WTC11 (cell line): ENCODE measurements around the gene FZD2. TPM values are rescaled to one million over a fixed set of nuclear protein-coding genes. Genes with fewer than 3 reads are reported as not detected.
A peak's percentile ranks its signal among the peaks of the same experiment; 100 is the strongest.
"Not testable (repeated sequence)": the region's sequence is repeated elsewhere in the genome, so short reads cannot be mapped to it uniquely, and the experiment has no call there.

Experiments used
- ATAC-seq: fragments of 200-7000 bp; cut with Tn5 transposase; 2 replicates; pipeline ENCODE4 v1.10.0; 2021; ENCODE audit warnings: mild to moderate bottlenecking, moderate library complexity
- Bru-seq: library from RNA; stranded (reverse); fragments of 400-500 nt; gene quantifications from one replicate; lab custom pipeline; 2021; lab: Mats Ljungman, UMichigan
- CTCF ChIA-PET: fragments of 300-600 bp; sonication (Branson Sonifier 250); formaldehyde crosslinking; loops from one replicate; lab custom pipeline; 2021; ENCODE audit warnings: antibody characterized with exemption; lab: Charles Lee
- POLR2A ChIA-PET: fragments of 350-600 bp; sonication (Branson Sonifier 250); formaldehyde crosslinking; loops from one replicate; lab custom pipeline; 2021; ENCODE audit warnings: antibody characterized with exemption; lab: Charles Lee
- DNase-seq: peaks from one replicate; pipeline ENCODE4 v3.0.0; 2021; ENCODE audit warnings: low spot score
- H3K27ac Mint-ChIP-seq: 2 replicates; pipeline ENCODE4 v1.8.0; 2021; ENCODE audit warnings: mixed read lengths
- H3K27me3 Mint-ChIP-seq: 2 replicates; pipeline ENCODE4 v1.8.0; 2021; ENCODE audit warnings: low read depth, mild to moderate bottlenecking, moderate library complexity, mixed read lengths
- H3K36me3 Mint-ChIP-seq: 2 replicates; pipeline ENCODE4 v1.8.0; 2021; ENCODE audit warnings: mixed read lengths
- H3K4me1 Mint-ChIP-seq: 2 replicates; pipeline ENCODE4 v1.8.0; 2022; ENCODE audit warnings: mixed read lengths
- H3K4me3 Mint-ChIP-seq: 2 replicates; pipeline ENCODE4 v1.8.0; 2021; ENCODE audit warnings: mild to moderate bottlenecking, moderate library complexity, mixed read lengths
- H3K9me3 Mint-ChIP-seq: 2 replicates; pipeline ENCODE4 v1.8.0; 2021; ENCODE audit warnings: mixed read lengths
- AR ChIP-seq: fragments of 250-450 bp; sonication (Bioruptor Pico); IDR thresholded peaks from 2 replicates; pipeline ENCODE4 v1.9.0; 2021; ENCODE audit warnings: mild to moderate bottlenecking
- ELF4 ChIP-seq: sonication (generic); formaldehyde crosslinking; IDR thresholded peaks from 2 replicates; pipeline ENCODE4 v1.8.1; 2022; ENCODE audit warnings: low read depth, mild to moderate bottlenecking, moderate library complexity, missing genetic modification reagents
- ETV6 ChIP-seq: sonication (generic); formaldehyde crosslinking; IDR thresholded peaks from 2 replicates; pipeline ENCODE4 v1.8.1; 2022; ENCODE audit warnings: mild to moderate bottlenecking, missing genetic modification reagents
- GTF2I ChIP-seq: fragments of 250-450 bp; sonication (Bioruptor Pico); conservative IDR thresholded peaks from 2 replicates; pipeline ENCODE4 v1.4.0; 2021; ENCODE audit warnings: mild to moderate bottlenecking
- IRF1 ChIP-seq: sonication (generic); formaldehyde crosslinking; IDR thresholded peaks from 2 replicates; pipeline ENCODE4 v1.8.0; 2023; ENCODE audit warnings: missing genetic modification reagents
- MAX ChIP-seq: sonication (generic); formaldehyde crosslinking; IDR thresholded peaks from 2 replicates; pipeline ENCODE4 v1.8.0; 2022; ENCODE audit warnings: mild to moderate bottlenecking, missing genetic modification reagents
- MYBL2 ChIP-seq: sonication (generic); formaldehyde crosslinking; IDR thresholded peaks from 2 replicates; pipeline ENCODE4 v1.8.1; 2023; ENCODE audit warnings: mild to moderate bottlenecking, moderate library complexity, missing genetic modification reagents
- NFE2L1 ChIP-seq: sonication (generic); formaldehyde crosslinking; IDR thresholded peaks from 2 replicates; pipeline ENCODE4 v1.8.1; 2023; ENCODE audit warnings: missing genetic modification reagents
- NFYB ChIP-seq: sonication (generic); formaldehyde crosslinking; conservative IDR thresholded peaks from 2 replicates; pipeline ENCODE4 v1.8.0; 2022; ENCODE audit warnings: low read depth, missing genetic modification reagents
- PREB ChIP-seq: sonication (generic); formaldehyde crosslinking; IDR thresholded peaks from 2 replicates; pipeline ENCODE4 v1.8.1; 2022; ENCODE audit warnings: mild to moderate bottlenecking, missing genetic modification reagents, moderate library complexity, borderline replicate concordance
- PRRX2 ChIP-seq: fragments of 250-450 bp; sonication (Bioruptor Pico); IDR thresholded peaks from 2 replicates; pipeline ENCODE4 v1.8.0; 2021; ENCODE audit warnings: mild to moderate bottlenecking
- SMAD4 ChIP-seq: sonication (generic); formaldehyde crosslinking; IDR thresholded peaks from 2 replicates; pipeline ENCODE4 v1.8.0; 2022; ENCODE audit warnings: mild to moderate bottlenecking, missing genetic modification reagents
- SP1 ChIP-seq: sonication (generic); formaldehyde crosslinking; conservative IDR thresholded peaks from 2 replicates; pipeline ENCODE4 v1.8.1; 2022; ENCODE audit warnings: missing genetic modification reagents
- TEAD1 ChIP-seq: sonication (generic); formaldehyde crosslinking; IDR thresholded peaks from 2 replicates; pipeline ENCODE4 v1.8.0; 2022; ENCODE audit warnings: mild to moderate bottlenecking, missing genetic modification reagents
- ZNF232 ChIP-seq: sonication (generic); formaldehyde crosslinking; IDR thresholded peaks from 2 replicates; pipeline ENCODE4 v1.8.0; 2022; ENCODE audit warnings: mild to moderate bottlenecking, missing genetic modification reagents
- ZNF263 ChIP-seq: sonication (generic); formaldehyde crosslinking; IDR thresholded peaks from 2 replicates; pipeline ENCODE4 v1.8.1; 2022; ENCODE audit warnings: low read depth, mild to moderate bottlenecking, moderate library complexity, missing genetic modification reagents
- ZNF423 ChIP-seq: fragments of 250-450 bp; sonication (Bioruptor Pico); IDR thresholded peaks from 2 replicates; pipeline ENCODE4 v2.1.2; 2022; ENCODE audit warnings: mild to moderate bottlenecking, moderate library complexity
- long read RNA-seq, 3 experiments: library from RNA in 1 of 3; library from capped mRNA in 1 of 3; library from polyadenylated mRNA in 1 of 3; unstranded in 2 of 3; stranded (forward) in 1 of 3; transcript quantifications; one replicate each; pipeline ENCODE4 v2.0.0, GENCODE V29; 2021
- total RNA-seq: library from RNA; stranded (reverse); gene quantifications from 3 replicates; pipeline ENCODE4 v1.2.3, GENCODE V29; 2021
- TF ChIP-seq, protein P1 (sequence below): sonication (generic); formaldehyde crosslinking; conservative IDR thresholded peaks from 2 replicates; pipeline ENCODE4 v1.8.1; 2023; ENCODE audit warnings: mild to moderate bottlenecking, low read depth, missing genetic modification reagents, moderate library complexity

FZD2 gene
- total RNA-seq (37.6 to 42.8 TPM (median 38.5 TPM) in 3 replicates), Bru-seq, nascent RNA (percentile 65 among the genes with signal in this experiment)
- long read RNA-seq, experiment 1, transcript FZD2-201 (1 exons, 2,112 nt), result major isoform, 130 of 131 reads
- long read RNA-seq, experiment 1, partial matches to known transcripts, result 0 of 131 reads
- long read RNA-seq, experiment 1, other reads (novel, unspliced or antisense), result 1 of 131 reads
- long read RNA-seq, experiment 2, transcript FZD2-201 (1 exons, 2,112 nt), result major isoform, 61 of 61 reads
- long read RNA-seq, experiment 2, partial matches to known transcripts, result 0 of 61 reads
- long read RNA-seq, experiment 2, other reads (novel, unspliced or antisense), result 0 of 61 reads
- long read RNA-seq, experiment 3, result 0 reads

- Mint-ChIP-seq H3K4me1 (peaks cover 54% of the 10 kb centered on the region), H3K4me3 (peak within 1 kb of the TSS; percentile 94)
- POLR2A ChIA-PET, result interaction anchor here (0.5 to 5.1 kb wide), 12 partner anchors 9 to 596 kb away, joined by 3 to 79 read pairs (median 12); no protein-coding TSS in a partner anchor
These were observed at the start of gene FZD2 for GRCh38 chr17:44556832-44557606. Gene FZD2, plus strand, starts transcription at chr17:44557484. Its CDS starts 205 bp downstream, at chr17:44557689.

DNA sequence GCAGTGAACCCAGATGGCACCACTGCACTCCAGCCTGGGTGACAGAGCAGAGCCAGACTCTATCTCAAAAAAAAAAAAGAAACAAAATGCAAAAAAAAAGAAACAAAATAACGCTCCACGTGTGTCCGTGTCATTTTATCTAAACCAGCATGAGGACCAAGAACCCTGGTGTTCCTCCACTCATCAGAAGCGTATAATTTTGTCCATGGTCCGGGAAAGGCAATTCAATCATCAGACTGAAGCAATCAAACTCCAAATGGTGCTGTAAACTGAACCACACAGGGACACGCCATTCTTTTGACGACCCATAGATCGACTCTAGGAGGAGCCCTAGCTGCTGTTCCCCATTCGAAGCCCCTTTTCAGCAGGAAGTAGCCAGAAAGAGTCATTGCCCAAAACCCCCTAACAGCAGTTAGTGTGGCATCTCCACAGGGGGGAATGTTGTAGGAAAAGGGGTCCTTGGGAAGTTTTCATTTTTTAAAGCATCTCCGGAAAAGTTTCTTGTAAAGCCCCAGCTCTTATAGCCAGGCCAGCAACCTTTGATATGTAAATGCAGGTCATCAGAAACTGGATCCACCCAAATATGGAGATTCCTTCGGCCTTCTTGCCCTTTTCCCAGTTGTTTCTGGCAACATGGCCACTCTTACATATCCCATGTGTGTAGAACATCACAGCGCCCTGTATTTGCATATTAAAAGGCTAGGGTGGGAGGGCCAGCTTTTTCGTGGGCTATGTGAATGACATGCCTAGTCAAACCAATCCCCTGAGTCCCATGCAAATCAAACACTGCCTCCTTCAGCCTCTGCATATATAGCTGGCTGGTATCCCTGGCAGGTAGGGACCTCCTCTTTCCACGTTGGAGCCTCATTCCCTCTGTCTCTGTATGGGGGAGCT lies 45.8 kb upstream of the FZD2 start:
- not testable (repeated sequence) for H3K9me3 Mint-ChIP-seq, H3K36me3 Mint-ChIP-seq, H3K27me3 Mint-ChIP-seq
- peak overlapping the region; percentile 56 for H3K4me3 Mint-ChIP-seq
- CTCF ChIA-PET, result interaction anchor here (0.6 to 3.2 kb wide), 24 partner anchors 8 to 400 kb away, joined by 3 to 52 read pairs (median 4); partner anchors contain the start of genes FAM171A2, FZD2 and GPATCH8
- DNase-seq, result peak; percentile 73
- POLR2A ChIA-PET, result interaction anchor here (0.6 to 1.4 kb wide), 7 partner anchors 16 to 683 kb away, joined by 3 to 13 read pairs (median 4); partner anchors contain the start of gene FZD2
- H3K27ac Mint-ChIP-seq, result peak overlapping the region; percentile 99
- TF ChIP-seq MAX (CRISPR knock-in tag) (peak; percentile 38; the same call in 1 of the 2 replicates), SP1 (CRISPR knock-in tag) (peak; percentile 35; the same call in 1 of the 2 replicates)
- ATAC-seq, result peak; percentile 93
- H3K4me1 Mint-ChIP-seq, result peaks cover 18% of the 10 kb centered on the region

More at GRCh38 chr17:44556832-44557606, at the start of gene FZD2:
- CTCF ChIA-PET, result interaction anchor here (0.5 to 5.7 kb wide), 17 partner anchors 9 to 249 kb away, joined by 3 to 65 read pairs (median 5); partner anchors contain the start of genes FAM171A2, MEIOC and RUNDC3A
- TF ChIP-seq MYBL2 (CRISPR knock-in tag) (0 out of 2 replicates have a peak, but pooled peaks have one; percentile 60), SP1 (CRISPR knock-in tag) (peak; percentile 79), GTF2I (peak; percentile 97), ZNF232 (peak; percentile 14; the same call in 1 of the 2 replicates), NFYB (CRISPR knock-in tag) (peak; percentile 65), AR (CRISPR knock-in tag) (no peak), ELF4 (no peak)
- TF ChIP-seq, all 79 proteins: peak for 5
- Mint-ChIP-seq H3K27ac (peak within 1 kb of the TSS; percentile 100), H3K9me3 (0 out of 2 replicates have a peak, but pooled peaks cover 3% of the 10 kb centered on the region), H3K36me3 (peaks cover 7% of the 10 kb centered on the region), H3K27me3 (peaks cover 49% of the 10 kb centered on the region)
- ATAC-seq (peak; percentile 77), DNase-seq (peak; percentile 91)

DNA sequence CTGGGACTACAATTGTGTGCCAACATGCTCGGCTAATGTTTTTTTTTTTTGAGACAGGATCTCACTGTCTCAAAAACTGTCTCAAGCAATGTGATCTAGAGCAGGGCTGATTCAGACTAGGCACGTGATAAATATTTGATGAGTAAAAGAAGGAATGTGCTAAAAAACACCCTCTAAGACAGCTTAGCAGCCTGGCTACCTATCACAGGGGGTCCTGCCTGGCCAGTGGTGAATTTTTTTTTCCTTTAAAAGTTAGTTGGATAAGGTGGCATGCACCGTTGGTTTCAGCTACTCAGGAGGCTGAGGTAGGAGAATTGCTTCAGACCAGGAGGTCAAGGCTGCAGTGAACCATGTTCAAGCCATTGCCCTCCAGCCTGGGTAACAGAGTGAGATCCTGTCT lies 39.3 kb upstream of the FZD2 start:
- CTCF ChIA-PET, result interaction anchor here (1.0 kb wide), 1 partner anchor 16 kb away, joined by 3 read pairs; no protein-coding TSS in a partner anchor
- H3K9me3 Mint-ChIP-seq, result no peaks in the 10 kb centered on the region
- H3K4me1 Mint-ChIP-seq, result no peaks in the 10 kb centered on the region
- no peak overlapping the region for H3K27ac Mint-ChIP-seq
- POLR2A ChIA-PET, result no interaction called here
- H3K4me3 Mint-ChIP-seq, result no peak overlapping the region
- no peaks in the 10 kb centered on the region; the same call in 1 of the 2 replicates for H3K27me3 Mint-ChIP-seq
- no peak for ATAC-seq
- no peaks in the 10 kb centered on the region for H3K36me3 Mint-ChIP-seq
- no peak for DNase-seq
- TF ChIP-seq ZNF263 (no peak), PREB (CRISPR knock-in tag) (no peak), ETV6 (CRISPR knock-in tag) (no peak), SMAD4 (CRISPR knock-in tag) (no peak), PRRX2 (CRISPR knock-in tag) (no peak), NFE2L1 (CRISPR knock-in tag) (no peak), IRF1 (no peak), ZNF423 (CRISPR knock-in tag) (no peak), TEAD1 (no peak)
- TF ChIP-seq, protein P1, sequence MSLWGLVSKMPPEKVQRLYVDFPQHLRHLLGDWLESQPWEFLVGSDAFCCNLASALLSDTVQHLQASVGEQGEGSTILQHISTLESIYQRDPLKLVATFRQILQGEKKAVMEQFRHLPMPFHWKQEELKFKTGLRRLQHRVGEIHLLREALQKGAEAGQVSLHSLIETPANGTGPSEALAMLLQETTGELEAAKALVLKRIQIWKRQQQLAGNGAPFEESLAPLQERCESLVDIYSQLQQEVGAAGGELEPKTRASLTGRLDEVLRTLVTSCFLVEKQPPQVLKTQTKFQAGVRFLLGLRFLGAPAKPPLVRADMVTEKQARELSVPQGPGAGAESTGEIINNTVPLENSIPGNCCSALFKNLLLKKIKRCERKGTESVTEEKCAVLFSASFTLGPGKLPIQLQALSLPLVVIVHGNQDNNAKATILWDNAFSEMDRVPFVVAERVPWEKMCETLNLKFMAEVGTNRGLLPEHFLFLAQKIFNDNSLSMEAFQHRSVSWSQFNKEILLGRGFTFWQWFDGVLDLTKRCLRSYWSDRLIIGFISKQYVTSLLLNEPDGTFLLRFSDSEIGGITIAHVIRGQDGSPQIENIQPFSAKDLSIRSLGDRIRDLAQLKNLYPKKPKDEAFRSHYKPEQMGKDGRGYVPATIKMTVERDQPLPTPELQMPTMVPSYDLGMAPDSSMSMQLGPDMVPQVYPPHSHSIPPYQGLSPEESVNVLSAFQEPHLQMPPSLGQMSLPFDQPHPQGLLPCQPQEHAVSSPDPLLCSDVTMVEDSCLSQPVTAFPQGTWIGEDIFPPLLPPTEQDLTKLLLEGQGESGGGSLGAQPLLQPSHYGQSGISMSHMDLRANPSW (CRISPR knock-in tag), result no peak
